ENCODE data around the gene SPDL1.

The SPDL1 gene, protein sequence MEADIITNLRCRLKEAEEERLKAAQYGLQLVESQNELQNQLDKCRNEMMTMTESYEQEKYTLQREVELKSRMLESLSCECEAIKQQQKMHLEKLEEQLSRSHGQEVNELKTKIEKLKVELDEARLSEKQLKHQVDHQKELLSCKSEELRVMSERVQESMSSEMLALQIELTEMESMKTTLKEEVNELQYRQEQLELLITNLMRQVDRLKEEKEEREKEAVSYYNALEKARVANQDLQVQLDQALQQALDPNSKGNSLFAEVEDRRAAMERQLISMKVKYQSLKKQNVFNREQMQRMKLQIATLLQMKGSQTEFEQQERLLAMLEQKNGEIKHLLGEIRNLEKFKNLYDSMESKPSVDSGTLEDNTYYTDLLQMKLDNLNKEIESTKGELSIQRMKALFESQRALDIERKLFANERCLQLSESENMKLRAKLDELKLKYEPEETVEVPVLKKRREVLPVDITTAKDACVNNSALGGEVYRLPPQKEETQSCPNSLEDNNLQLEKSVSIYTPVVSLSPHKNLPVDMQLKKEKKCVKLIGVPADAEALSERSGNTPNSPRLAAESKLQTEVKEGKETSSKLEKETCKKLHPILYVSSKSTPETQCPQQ

GRCh38 chr5:169583424-169584220 lies at the start of gene SPDL1:
Gene SPDL1 (plus strand): TSS chr5:169583773. CDS start chr5:169588417, 4,644 bp downstream.
- peak; percentile 91 for DNase-seq

- DNase-seq: no peak
Observed at GRCh38 chr5:169534311-169534880, 49.2 kb upstream of the SPDL1 start.

DNA sequence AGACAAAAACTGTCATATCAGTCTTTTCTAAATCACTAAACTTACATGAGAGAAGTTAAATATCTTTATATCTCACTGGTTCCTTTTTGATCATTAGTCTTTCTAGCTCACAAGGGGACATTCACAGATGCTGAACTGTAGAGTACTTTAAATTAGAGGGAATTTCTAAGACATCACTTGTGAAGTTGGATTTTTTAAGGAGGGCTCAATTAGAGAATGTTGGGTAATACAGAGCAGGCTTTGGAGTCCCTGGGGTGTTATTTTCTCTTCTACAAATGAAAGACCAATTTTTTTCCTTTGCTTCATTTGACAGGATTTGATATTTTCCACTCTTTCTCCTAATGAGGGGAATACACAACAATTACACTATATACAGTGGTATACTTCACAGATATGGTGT lies 48.6 kb upstream of the SPDL1 start:
- DNase-seq: no peak

- no peak for DNase-seq
Observed at GRCh38 chr5:169538944-169539343, 44.6 kb upstream of the SPDL1 start.

- no peak for DNase-seq
Observed at GRCh38 chr5:169542811-169543210, 40.8 kb upstream of the SPDL1 start.

- DNase-seq: no peak
Observed at GRCh38 chr5:169544264-169544950, 39.2 kb upstream of the SPDL1 start.

- DNase-seq: no peak
Observed at GRCh38 chr5:169545762-169546161, 37.8 kb upstream of the SPDL1 start.

- DNase-seq: no peak
Observed at GRCh38 chr5:169546346-169546745, 37.2 kb upstream of the SPDL1 start.

DNA sequence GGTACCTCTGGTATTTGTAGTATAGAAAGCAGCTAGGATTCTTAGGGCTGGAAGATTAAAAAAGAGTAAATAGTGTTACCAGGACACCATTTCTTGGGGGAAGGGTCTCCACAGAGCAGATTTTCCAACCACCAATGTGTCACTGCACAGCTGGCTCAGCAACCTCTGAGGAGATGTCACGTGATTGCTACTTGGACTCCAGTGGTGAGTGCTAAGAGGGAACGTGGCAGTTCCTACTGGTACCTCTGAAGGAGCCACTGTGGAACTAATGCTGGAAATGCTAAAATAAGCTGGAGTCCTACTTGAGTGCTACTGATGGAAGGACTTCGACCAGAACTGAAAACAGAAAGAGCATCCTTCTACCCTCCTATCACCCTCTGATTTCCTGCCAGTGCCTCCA lies 36.1 kb upstream of the SPDL1 start:
- DNase-seq: no peak

DNA sequence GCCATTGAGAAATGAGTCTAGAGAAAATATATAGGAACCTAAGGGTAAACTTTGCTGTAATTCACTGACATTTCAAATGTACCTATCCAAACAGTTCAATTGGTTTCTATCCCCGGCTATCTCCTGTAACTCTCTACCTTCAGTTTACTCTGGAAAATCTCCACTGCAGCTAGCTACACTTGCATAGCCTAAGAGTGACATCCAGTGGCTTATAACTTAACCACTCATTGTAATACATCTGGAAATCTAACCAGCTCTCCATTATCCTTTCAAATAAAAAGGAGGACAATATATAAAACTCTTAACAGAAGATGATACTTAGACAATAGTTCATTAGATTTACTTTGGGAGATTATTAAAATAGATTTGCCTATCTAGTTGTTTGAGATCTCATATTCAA lies 35.3 kb upstream of the SPDL1 start:
- no peak for DNase-seq

DNA sequence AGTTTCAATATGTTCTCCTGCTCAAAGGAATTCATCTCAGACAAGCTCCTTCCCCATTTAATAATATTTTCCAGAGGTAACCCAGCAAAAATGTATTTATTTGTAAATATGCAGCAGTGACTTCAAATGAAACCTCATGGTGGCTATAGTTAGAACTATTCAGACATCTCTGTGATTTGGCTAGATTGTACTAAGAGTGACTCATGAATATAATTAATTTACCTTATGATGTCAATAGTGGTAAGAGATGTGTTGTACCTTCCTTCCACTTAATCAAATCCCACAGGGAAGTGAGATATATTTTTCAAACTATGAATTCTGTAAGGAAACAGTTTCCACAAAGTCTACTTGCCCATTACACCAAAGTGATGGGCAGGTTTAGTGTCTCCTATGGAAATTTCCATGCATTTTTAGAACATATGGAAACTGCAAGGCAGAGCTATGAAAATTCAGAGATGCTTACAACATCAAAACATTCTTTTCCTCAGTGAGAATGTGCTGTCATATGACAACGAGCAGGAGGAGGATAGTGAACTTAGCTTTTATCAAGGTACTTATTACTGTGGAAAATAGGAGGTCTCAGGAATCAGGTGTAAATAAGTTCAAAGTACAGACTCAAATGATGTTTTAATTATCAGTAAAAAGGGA lies 34.0 kb upstream of the SPDL1 start:
- no peak for DNase-seq

DNA sequence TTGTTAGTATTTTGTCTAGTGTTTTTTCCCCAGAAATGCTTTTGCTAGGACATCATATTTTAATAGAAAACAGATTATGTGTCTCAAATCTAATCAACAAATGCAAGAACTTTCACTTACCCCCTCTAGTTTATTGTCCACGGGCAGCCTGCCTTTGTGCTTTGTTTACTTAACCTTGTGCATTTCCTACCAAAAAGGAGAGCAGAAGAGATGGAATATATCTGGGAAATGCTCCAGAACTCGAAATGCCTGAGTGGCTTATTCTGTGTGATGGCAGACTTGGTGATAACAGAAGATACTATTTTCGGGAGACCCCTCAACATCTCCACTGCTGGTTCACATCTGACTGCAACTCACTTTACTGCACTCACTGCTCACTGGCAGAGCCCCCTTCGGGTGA lies 33.3 kb upstream of the SPDL1 start:
- no peak for DNase-seq

GRCh38 chr5:169551146-169551545 lies 32.4 kb upstream of the SPDL1 start:
- DNase-seq: no peak

- DNase-seq: no peak
Observed at GRCh38 chr5:169551696-169552095, 31.9 kb upstream of the SPDL1 start.

- DNase-seq: no peak
Observed at GRCh38 chr5:169554251-169554650, 29.3 kb upstream of the SPDL1 start.

GRCh38 chr5:169557838-169558237 lies 25.7 kb upstream of the SPDL1 start:
- DNase-seq: no peak

GRCh38 chr5:169561893-169562292 lies 21.7 kb upstream of the SPDL1 start:
- DNase-seq: no peak

GRCh38 chr5:169563369-169563768 lies 20.2 kb upstream of the SPDL1 start:
- no peak for DNase-seq

DNA sequence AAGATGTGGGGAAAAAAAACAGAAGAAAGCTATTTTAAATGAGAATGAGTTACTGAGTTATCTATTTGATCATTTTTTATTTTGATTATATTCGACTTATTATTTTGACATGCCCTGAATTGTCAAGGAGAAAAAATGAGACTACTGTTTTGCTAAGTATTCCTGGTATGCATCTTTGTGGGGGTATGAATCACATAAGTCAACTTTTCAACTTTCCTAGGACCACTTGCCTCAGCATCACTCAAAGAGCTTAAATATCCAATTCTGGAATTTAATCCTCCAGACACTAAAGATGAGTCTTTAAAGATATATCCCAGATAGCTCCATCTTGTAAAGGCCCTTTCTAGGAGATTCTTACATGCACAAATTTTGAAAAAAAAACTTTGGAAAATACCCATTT lies 17.4 kb upstream of the SPDL1 start:
- DNase-seq: no peak

DNA sequence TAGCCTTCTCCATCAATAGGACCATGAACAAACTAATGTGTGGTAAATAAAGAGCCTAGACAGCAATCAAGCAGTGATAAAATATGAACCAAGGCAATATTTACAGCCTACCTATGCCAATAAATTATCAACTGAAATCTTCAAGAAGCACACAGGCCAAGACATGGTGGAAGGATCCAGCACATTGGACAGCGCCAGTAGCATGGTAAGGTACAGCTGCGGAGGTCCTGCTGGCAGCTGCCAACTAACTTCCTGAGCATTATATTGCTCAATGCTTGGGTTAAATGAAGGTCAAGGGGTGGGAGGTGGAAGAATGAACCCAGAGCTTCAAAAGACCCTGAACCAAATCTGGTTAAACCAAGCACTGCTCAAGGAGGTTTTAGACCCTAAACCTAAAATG lies 16.5 kb upstream of the SPDL1 start:
- no peak for DNase-seq

DNA sequence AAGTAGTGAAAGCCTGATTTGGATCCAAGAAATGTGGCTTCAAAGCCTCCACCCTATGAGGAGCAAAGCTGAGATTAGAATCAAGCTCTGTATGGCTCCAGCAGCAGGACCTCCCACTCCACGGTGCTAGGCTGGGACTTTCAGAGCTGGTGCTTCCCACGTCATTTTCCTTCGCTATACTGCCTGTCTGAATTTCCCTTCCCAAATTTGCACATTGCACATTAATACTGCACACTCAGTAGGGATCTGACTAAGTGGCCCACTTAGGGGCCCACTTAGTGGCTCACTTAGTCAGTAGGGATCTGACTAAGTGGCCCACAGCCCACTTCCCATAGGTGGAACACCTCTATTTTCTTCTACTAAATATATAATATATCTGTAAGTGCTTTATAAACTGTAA lies 14.1 kb upstream of the SPDL1 start:
- no peak for DNase-seq

DNA sequence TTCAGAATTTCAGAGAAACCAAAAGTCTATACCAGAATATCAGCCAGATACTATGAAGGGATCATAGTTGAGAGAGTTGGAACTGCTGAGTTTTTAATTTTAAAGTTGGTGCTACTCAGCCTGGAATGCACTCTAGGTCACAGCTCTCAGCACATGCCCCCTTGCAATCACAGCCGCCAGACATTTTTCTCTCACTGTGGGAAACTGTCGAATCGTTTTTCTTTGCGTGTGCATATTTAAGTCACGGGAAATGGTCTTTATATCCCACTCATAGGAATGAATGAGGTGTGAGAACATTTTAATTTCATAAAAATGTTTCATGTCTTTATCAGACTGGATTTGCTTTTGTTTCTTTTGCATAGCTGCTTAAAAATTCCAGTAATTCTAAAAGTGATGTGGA lies 12.2 kb upstream of the SPDL1 start:
- DNase-seq: no peak

Data from NCI-H1092 (cell line).